ENCODE data around the gene RPTOR.

GRCh38 chr17:80565343-80566053, 20.9 kb downstream of the RPTOR start:
- TF ChIP-seq CTCF (IDR thresholded peaks at IDR 0.05 in 4 of 5, conservative IDR thresholded peaks at IDR 0.05 in 1 of 5) (no peak), POLR2A (IDR thresholded peaks at IDR 0.05) (no peak)

Data from gastrocnemius medialis (tissue), 4 donors.